ENCODE data around the gene PSMD9.
"Not testable (repeated sequence)": the region's sequence is repeated elsewhere in the genome, so short reads cannot be mapped to it uniquely, and the experiment has no call there.

Gene PSMD9

GRCh38 chr12:121883315-121883660 lies 5.3 kb upstream of the PSMD9 start:
- Histone ChIP-seq H3K36me3 (ENCODE audit: control insufficient read depth, insufficient read depth, low read length) (no peaks in the 10 kb centered on the region), H3K4me3 (ENCODE audit: low read length) (no peak overlapping the region), H3K9ac (ENCODE audit: low read length) (no peak overlapping the region), H3K9me3 (ENCODE audit: control insufficient read depth, low read length) (no peaks in the 10 kb centered on the region), H3K27me3 (ENCODE audit: control insufficient read depth, insufficient read depth, low read length) (no peaks in the 10 kb centered on the region), H3K4me1 (ENCODE audit: control insufficient read depth, insufficient read depth, low read length) (peaks cover 3% of the 10 kb centered on the region)

DNA sequence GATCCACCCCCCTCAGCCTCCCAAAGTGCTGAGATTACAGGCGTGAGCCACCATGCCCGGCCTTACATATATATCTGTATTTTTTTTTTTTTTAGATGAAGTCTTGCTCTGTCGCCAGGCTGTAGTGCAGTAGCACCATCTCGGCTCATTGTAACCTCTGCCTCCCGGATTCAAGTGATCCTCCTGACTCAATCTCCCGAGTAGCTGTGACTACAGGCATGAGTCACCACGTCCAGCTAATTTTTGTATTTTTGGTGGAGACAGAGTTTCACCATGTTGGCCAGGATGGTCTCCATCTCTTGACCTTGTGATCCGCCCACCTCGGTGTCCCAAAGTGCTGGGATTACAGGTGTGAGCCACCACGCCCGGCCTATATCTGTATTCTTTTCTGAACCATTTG lies 3.5 kb upstream of the PSMD9 start:
- not testable (repeated sequence) for H3K9ac ChIP-seq (ENCODE audit: low read length); H3K36me3 ChIP-seq (ENCODE audit: control insufficient read depth, insufficient read depth, low read length); H3K4me3 ChIP-seq (ENCODE audit: low read length); H3K27me3 ChIP-seq (ENCODE audit: control insufficient read depth, insufficient read depth, low read length); H3K9me3 ChIP-seq (ENCODE audit: control insufficient read depth, low read length)
- H3K4me1 ChIP-seq (ENCODE audit: control insufficient read depth, insufficient read depth, low read length): peaks cover 15% of the 10 kb centered on the region

DNA sequence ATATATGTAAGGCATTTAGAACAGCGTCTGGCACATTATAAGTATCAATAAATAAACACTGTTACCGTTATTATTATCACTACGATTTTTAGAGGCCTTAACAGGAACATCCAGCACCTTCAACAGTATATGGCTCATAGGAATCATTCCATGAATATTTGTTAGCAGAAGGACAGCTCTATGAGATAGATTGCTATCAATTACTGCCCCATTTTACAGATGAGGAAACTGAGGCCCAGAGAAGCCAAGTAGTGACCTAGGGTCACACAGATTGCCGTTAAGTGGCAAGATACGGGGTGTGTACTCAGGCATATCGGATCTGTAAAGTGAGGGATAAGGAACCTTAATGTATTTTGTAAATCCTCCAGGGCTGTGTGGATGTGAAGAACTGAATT lies 510 bp upstream of the PSMD9 start:
- no peak overlapping the region for H3K9ac ChIP-seq (ENCODE audit: low read length)
- H3K4me1 ChIP-seq (ENCODE audit: control insufficient read depth, insufficient read depth, low read length): peaks cover 16% of the 10 kb centered on the region
- H3K36me3 ChIP-seq (ENCODE audit: control insufficient read depth, insufficient read depth, low read length): no peaks in the 10 kb centered on the region
- no peaks in the 10 kb centered on the region for H3K9me3 ChIP-seq (ENCODE audit: control insufficient read depth, low read length)
- no peaks in the 10 kb centered on the region for H3K27me3 ChIP-seq (ENCODE audit: control insufficient read depth, insufficient read depth, low read length)
- H3K4me3 ChIP-seq (ENCODE audit: low read length): peak overlapping the region; percentile 65

DNA sequence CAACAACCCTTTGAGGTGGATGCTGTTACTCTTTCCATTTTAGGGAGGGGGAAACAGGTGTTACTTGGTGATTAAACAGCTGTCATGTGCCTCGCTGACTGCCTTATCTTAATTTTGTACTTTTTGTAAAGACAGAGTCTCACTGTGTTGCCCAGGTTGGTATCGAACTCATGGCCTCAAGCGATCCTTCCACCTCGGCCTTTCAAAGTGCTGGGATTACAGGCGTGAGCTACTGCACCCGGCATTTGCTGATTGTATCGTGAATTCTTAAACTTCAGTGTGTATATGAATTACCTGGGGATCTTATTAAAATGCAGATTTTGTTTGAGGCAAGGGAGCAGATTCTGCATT lies 659 bp downstream of the PSMD9 start:
- Histone ChIP-seq H3K4me1 (ENCODE audit: control insufficient read depth, insufficient read depth, low read length) (peaks cover 25% of the 10 kb centered on the region), H3K4me3 (ENCODE audit: low read length) (peak overlapping the region; percentile 65), H3K9me3 (ENCODE audit: control insufficient read depth, low read length) (no peaks in the 10 kb centered on the region), H3K27me3 (ENCODE audit: control insufficient read depth, insufficient read depth, low read length) (no peaks in the 10 kb centered on the region), H3K36me3 (ENCODE audit: control insufficient read depth, insufficient read depth, low read length) (no peaks in the 10 kb centered on the region), H3K9ac (ENCODE audit: low read length) (peak overlapping the region; percentile 84)

DNA sequence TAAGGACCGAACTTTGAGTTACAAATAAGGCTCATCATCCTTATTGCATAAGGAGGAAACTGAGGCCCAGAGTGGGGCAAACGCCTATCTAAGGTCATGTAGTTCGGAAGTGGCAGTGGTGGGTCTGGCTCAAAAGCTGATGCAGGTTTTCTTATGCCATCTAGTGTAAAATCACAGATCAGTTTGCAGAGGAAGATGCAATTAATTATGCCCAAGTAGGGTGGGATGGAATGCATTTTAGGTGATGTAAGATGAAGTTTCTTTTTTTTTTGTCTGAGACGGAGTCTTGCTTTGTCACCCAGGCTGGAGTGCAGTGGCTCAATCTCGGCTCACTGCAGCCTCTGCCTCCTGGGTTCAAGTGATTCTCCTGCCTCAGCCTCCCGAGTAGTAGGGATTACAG lies 1.1 kb downstream of the PSMD9 start:
- H3K27me3 ChIP-seq (ENCODE audit: control insufficient read depth, insufficient read depth, low read length); H3K36me3 ChIP-seq (ENCODE audit: control insufficient read depth, insufficient read depth, low read length); H3K9me3 ChIP-seq (ENCODE audit: control insufficient read depth, low read length): not testable (repeated sequence)
- peak overlapping the region; percentile 65 for H3K4me3 ChIP-seq (ENCODE audit: low read length)
- H3K9ac ChIP-seq (ENCODE audit: low read length): peak overlapping the region; percentile 84
- peaks cover 29% of the 10 kb centered on the region for H3K4me1 ChIP-seq (ENCODE audit: control insufficient read depth, insufficient read depth, low read length)

DNA sequence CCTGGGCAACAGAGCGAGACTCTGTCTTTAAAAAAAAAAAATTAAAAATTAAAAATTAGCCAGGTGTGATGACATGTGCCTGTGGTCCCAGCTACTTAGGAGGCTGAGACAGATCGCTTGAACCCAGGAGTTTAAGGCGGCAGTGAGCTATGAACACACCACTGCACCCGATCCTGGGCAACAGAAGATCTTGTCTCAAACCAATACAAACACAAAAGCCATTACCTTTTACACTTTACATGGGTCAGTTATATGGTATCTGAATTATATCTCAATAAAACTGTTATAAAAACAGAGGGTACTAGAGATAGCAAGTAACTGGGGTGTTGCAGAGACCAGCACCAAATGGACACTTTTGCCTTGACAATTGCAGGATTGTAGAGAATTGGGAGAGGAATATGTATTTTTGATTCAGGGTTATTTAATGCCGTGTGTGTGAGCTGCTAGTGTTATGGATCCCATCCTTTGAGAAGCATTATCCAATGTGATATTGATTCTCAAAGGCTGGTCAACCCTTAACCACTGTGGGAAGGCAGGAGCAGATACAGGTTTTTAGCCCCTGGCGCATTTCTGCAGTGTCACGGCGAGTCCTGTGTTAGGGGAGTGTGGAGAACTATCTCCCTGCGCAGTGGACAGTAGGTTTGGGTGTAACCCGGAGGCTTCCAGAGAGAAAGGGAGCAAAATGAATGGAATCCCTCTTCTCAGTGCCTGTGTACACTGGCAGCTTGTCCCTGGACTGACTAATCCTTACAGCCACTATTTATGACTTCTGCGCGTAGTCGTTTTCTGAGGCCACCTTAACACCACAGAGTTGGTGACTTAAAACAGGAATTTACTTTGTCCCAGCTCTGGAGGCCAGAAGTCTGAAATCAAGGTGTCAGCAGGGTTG lies 4.3 kb downstream of the PSMD9 start:
- Histone ChIP-seq H3K36me3 (ENCODE audit: control insufficient read depth, insufficient read depth, low read length) (peaks cover 10% of the 10 kb centered on the region), H3K4me3 (ENCODE audit: low read length) (no peak overlapping the region), H3K27me3 (ENCODE audit: control insufficient read depth, insufficient read depth, low read length) (no peaks in the 10 kb centered on the region), H3K4me1 (ENCODE audit: control insufficient read depth, insufficient read depth, low read length) (peaks cover 31% of the 10 kb centered on the region), H3K9ac (ENCODE audit: low read length) (no peak overlapping the region), H3K9me3 (ENCODE audit: control insufficient read depth, low read length) (no peaks in the 10 kb centered on the region)

DNA sequence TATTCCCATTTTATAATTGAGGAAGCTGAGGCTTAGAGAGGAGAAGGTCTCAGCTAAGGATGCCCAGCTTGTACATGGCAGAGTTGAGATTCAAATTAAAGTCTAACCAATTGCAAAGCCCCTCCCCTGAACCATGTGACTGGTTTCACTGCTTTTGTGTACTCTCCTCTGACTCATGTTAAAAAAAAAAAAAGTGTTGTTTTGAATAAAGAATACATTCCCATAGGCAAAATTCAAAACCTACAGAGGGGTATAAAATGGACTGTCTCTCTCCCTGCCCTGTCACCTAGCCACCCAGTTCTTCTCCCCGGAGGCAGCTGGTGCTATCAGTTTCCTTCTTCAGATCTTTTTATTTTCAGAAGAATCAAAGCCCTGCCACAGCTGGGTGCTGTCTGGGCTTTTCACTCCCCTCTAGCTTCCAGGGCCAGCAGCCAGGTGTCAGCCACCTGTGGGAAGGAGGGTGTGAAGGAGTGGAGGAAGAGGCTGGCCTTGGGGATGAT lies 5.4 kb downstream of the PSMD9 start:
- H3K4me3 ChIP-seq (ENCODE audit: low read length): peak overlapping the region; percentile 6
- H3K4me1 ChIP-seq (ENCODE audit: control insufficient read depth, insufficient read depth, low read length): peaks cover 27% of the 10 kb centered on the region
- H3K9ac ChIP-seq (ENCODE audit: low read length): peak overlapping the region; percentile 38
- peaks cover 10% of the 10 kb centered on the region for H3K36me3 ChIP-seq (ENCODE audit: control insufficient read depth, insufficient read depth, low read length)
- no peaks in the 10 kb centered on the region for H3K27me3 ChIP-seq (ENCODE audit: control insufficient read depth, insufficient read depth, low read length)
- H3K9me3 ChIP-seq (ENCODE audit: control insufficient read depth, low read length): no peaks in the 10 kb centered on the region

DNA sequence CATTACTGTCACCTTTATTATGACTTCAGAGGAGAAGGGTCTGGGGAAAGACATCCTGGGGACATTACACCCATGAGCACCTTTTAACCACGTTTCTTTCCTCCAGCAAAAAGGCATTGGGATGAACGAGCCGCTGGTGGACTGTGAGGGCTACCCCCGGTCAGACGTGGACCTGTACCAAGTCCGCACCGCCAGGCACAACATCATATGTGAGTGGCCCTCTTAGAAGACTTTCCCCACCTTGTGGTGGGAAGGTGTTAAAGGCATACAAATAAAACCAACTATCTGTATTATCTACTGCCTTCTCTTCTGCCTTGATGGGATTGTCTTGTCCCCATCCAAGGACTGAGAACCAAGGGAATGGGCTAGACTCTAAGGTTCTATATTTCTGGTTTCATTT lies 6.0 kb downstream of the PSMD9 start:
- Histone ChIP-seq H3K4me1 (ENCODE audit: control insufficient read depth, insufficient read depth, low read length) (peaks cover 21% of the 10 kb centered on the region), H3K27me3 (ENCODE audit: control insufficient read depth, insufficient read depth, low read length) (no peaks in the 10 kb centered on the region), H3K36me3 (ENCODE audit: control insufficient read depth, insufficient read depth, low read length) (peaks cover 10% of the 10 kb centered on the region), H3K4me3 (ENCODE audit: low read length) (no peak overlapping the region), H3K9ac (ENCODE audit: low read length) (peak overlapping the region; percentile 38), H3K9me3 (ENCODE audit: control insufficient read depth, low read length) (no peaks in the 10 kb centered on the region)

DNA sequence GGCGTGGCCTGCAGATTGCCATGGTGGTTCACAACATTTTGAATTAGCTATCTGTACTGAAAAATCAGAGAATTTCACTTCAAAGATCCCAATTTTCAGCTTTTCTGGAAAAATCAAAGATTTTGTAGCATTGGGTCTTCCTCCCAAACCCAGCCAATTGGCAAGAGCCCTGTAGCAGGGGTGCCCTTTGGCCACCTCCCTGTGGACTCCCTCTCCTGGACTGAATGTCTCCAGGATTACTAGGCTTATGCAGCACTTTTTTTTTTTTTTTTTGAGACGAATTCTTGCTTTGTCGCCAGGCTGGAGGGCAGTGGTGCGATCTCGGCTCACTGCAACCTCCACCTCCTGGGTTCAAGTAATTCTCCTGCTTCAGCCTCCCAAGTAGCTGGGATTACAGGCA lies 9.7 kb downstream of the PSMD9 start:
- Histone ChIP-seq H3K4me1 (ENCODE audit: control insufficient read depth, insufficient read depth, low read length) (peaks cover 15% of the 10 kb centered on the region), H3K36me3 (ENCODE audit: control insufficient read depth, insufficient read depth, low read length) (peaks cover 15% of the 10 kb centered on the region), H3K9ac (ENCODE audit: low read length) (no peak overlapping the region), H3K9me3 (ENCODE audit: control insufficient read depth, low read length) (no peaks in the 10 kb centered on the region), H3K4me3 (ENCODE audit: low read length) (no peak overlapping the region), H3K27me3 (ENCODE audit: control insufficient read depth, insufficient read depth, low read length) (no peaks in the 10 kb centered on the region)

DNA sequence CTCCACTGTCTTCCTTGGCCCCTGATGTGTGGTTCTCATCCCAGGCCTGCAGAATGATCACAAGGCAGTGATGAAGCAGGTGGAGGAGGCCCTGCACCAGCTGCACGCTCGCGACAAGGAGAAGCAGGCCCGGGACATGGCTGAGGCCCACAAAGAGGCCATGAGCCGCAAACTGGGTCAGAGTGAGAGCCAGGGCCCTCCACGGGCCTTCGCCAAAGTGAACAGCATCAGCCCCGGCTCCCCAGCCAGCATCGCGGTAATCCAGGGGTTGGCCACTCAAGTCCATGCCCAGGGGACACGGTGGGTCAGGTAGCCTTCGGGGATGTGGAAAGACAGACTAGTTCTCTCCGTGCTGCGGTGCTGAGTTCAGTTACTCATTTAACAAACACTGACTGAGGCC lies 11.0 kb downstream of the PSMD9 start:
- peaks cover 15% of the 10 kb centered on the region for H3K36me3 ChIP-seq (ENCODE audit: control insufficient read depth, insufficient read depth, low read length)
- no peak overlapping the region for H3K9ac ChIP-seq (ENCODE audit: low read length)
- H3K4me1 ChIP-seq (ENCODE audit: control insufficient read depth, insufficient read depth, low read length): peaks cover 2% of the 10 kb centered on the region
- no peak overlapping the region for H3K4me3 ChIP-seq (ENCODE audit: low read length)
- H3K27me3 ChIP-seq (ENCODE audit: control insufficient read depth, insufficient read depth, low read length): no peaks in the 10 kb centered on the region
- H3K9me3 ChIP-seq (ENCODE audit: control insufficient read depth, low read length): no peaks in the 10 kb centered on the region

GRCh38 chr12:121903202-121903601 lies 14.6 kb downstream of the PSMD9 start:
- H3K9me3 ChIP-seq (ENCODE audit: control insufficient read depth, low read length): no peaks in the 10 kb centered on the region
- peaks cover 5% of the 10 kb centered on the region for H3K36me3 ChIP-seq (ENCODE audit: control insufficient read depth, insufficient read depth, low read length)
- H3K4me3 ChIP-seq (ENCODE audit: low read length): no peak overlapping the region
- H3K27me3 ChIP-seq (ENCODE audit: control insufficient read depth, insufficient read depth, low read length): no peaks in the 10 kb centered on the region
- H3K4me1 ChIP-seq (ENCODE audit: control insufficient read depth, insufficient read depth, low read length): no peaks in the 10 kb centered on the region
- H3K9ac ChIP-seq (ENCODE audit: low read length): no peak overlapping the region

DNA sequence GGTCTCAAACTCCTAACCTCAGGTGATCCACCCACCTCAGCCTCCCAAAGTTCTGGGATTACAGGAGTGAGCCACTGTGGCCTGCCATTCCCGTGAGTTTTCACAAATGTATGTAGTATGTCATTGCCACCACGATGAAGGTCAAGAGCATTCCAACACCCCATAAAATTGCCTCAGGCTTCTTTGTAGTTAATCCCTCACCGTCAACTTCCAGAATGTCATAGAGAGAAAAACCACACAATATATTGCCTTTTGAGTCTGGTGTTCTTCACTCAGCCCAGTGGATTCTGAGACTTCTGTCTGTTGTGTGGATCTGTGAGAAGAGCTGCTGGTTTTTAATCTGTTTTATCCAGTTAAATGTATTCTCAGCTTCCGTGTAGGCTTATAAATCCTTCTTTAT lies 17.2 kb downstream of the PSMD9 start:
- no peaks in the 10 kb centered on the region for H3K4me1 ChIP-seq (ENCODE audit: control insufficient read depth, insufficient read depth, low read length)
- H3K9me3 ChIP-seq (ENCODE audit: control insufficient read depth, low read length): no peaks in the 10 kb centered on the region
- H3K4me3 ChIP-seq (ENCODE audit: low read length): no peak overlapping the region
- H3K36me3 ChIP-seq (ENCODE audit: control insufficient read depth, insufficient read depth, low read length): no peaks in the 10 kb centered on the region
- no peak overlapping the region for H3K9ac ChIP-seq (ENCODE audit: low read length)
- H3K27me3 ChIP-seq (ENCODE audit: control insufficient read depth, insufficient read depth, low read length): no peaks in the 10 kb centered on the region

- Histone ChIP-seq H3K4me3 (ENCODE audit: low read length) (no peak overlapping the region), H3K4me1 (ENCODE audit: control insufficient read depth, insufficient read depth, low read length) (no peaks in the 10 kb centered on the region), H3K9me3 (ENCODE audit: control insufficient read depth, low read length) (no peaks in the 10 kb centered on the region), H3K36me3 (ENCODE audit: control insufficient read depth, insufficient read depth, low read length) (no peaks in the 10 kb centered on the region), H3K27me3 (ENCODE audit: control insufficient read depth, insufficient read depth, low read length) (no peaks in the 10 kb centered on the region), H3K9ac (ENCODE audit: low read length) (no peak overlapping the region)
Measured at GRCh38 chr12:121908702-121909101, 20.1 kb downstream of the PSMD9 start.

Measured in mucosa of stomach (tissue), 1 donor.